ENCODE results near the gene AP1B1.

The AP1B1 gene

GRCh38 chr22:29387921-29388758 is at the start of gene AP1B1:
Gene AP1B1, minus strand, starts transcription at chr22:29388570. Its CDS starts 21,327 bp downstream, at chr22:29367243.
- no peak for TF ChIP-seq CTCF (IDR thresholded peaks at IDR 0.05; ENCODE audit: insufficient read depth, missing control alignments)
- no peak for FAIRE-seq
- DNase-seq (ENCODE audit: insufficient read length, low spot score) = peak; percentile 87

- TF ChIP-seq CTCF (IDR thresholded peaks at IDR 0.05; ENCODE audit: insufficient read depth, missing control alignments) = no peak
- FAIRE-seq (no peak), DNase-seq (ENCODE audit: insufficient read length, low spot score) (no peak)
Observed at GRCh38 chr22:29435236-29436136, 47.1 kb upstream of the AP1B1 start.

GRCh38 chr22:29434288-29434687 is 45.9 kb upstream of the AP1B1 start:
- FAIRE-seq = no peak
- no peak for DNase-seq (ENCODE audit: insufficient read length, low spot score)
- TF ChIP-seq CTCF (IDR thresholded peaks at IDR 0.05; ENCODE audit: insufficient read depth, missing control alignments) = no peak

GRCh38 chr22:29433856-29434255 is 45.5 kb upstream of the AP1B1 start:
- no peak for FAIRE-seq
- no peak for TF ChIP-seq CTCF (IDR thresholded peaks at IDR 0.05; ENCODE audit: insufficient read depth, missing control alignments)
- no peak for DNase-seq (ENCODE audit: insufficient read length, low spot score)

- TF ChIP-seq CTCF (IDR thresholded peaks at IDR 0.05; ENCODE audit: insufficient read depth, missing control alignments) = no peak
- DNase-seq (ENCODE audit: insufficient read length, low spot score) (no peak), FAIRE-seq (no peak)
Observed at GRCh38 chr22:29431986-29432385, 43.6 kb upstream of the AP1B1 start.

GRCh38 chr22:29427176-29427760 is 38.9 kb upstream of the AP1B1 start:
- FAIRE-seq (no peak), DNase-seq (ENCODE audit: insufficient read length, low spot score) (no peak)
- no peak for TF ChIP-seq CTCF (IDR thresholded peaks at IDR 0.05; ENCODE audit: insufficient read depth, missing control alignments)

All from D721Med (cell line).